GM12872 (cell line): Measurements from ENCODE around the gene SEL1L.

ENCODE experiments used
- TF ChIP-seq, protein P1 (sequence below): IDR thresholded peaks from 3 replicates; pipeline ENCODE4 v1.5.1; 2011; ENCODE audit warnings: low read depth, mild to moderate bottlenecking, low read length, moderate library complexity; ENCODE audit not compliant: insufficient read depth

Gene SEL1L

DNA sequence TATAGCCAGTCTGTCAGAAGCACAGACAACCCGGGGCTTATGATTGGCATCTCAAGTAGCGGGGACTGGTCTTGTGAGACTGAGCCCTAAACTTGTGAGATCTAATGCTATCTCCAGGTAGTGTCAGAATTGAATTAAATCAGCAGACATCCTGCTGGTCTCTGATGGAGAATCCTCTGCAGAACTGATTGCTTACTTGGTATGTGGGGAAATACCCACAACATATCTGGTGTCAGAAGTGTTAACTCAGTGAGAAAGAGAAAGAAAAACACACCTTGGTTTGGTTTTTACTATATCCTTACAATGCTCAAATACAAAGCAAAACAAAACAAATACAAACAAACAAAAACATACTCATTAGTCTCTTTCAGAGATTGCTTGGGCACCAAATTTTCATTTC lies 10.0 kb downstream of the SEL1L start:
- TF ChIP-seq, protein P1, sequence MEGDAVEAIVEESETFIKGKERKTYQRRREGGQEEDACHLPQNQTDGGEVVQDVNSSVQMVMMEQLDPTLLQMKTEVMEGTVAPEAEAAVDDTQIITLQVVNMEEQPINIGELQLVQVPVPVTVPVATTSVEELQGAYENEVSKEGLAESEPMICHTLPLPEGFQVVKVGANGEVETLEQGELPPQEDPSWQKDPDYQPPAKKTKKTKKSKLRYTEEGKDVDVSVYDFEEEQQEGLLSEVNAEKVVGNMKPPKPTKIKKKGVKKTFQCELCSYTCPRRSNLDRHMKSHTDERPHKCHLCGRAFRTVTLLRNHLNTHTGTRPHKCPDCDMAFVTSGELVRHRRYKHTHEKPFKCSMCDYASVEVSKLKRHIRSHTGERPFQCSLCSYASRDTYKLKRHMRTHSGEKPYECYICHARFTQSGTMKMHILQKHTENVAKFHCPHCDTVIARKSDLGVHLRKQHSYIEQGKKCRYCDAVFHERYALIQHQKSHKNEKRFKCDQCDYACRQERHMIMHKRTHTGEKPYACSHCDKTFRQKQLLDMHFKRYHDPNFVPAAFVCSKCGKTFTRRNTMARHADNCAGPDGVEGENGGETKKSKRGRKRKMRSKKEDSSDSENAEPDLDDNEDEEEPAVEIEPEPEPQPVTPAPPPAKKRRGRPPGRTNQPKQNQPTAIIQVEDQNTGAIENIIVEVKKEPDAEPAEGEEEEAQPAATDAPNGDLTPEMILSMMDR, result no peak

DNA sequence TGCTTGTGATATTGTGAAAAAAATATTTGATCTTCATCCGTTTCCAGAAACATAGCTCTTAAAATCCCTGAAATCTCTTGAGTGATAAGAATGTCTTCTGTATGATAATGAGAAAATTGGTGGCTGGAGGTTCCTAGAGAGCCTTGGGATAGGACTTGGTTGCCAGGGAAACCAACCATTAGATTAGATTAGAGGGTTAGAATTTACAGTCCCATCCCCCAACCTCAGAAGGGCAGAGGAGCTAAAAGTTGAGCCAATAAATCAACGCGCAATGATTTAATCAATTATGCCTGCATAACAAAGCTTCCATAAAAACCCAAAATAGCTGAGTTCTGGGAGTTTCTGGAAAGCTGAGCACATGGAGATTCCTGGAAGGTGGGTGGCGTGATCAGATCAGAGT lies 10.6 kb downstream of the SEL1L start:
- TF ChIP-seq, protein P1, result no peak

DNA sequence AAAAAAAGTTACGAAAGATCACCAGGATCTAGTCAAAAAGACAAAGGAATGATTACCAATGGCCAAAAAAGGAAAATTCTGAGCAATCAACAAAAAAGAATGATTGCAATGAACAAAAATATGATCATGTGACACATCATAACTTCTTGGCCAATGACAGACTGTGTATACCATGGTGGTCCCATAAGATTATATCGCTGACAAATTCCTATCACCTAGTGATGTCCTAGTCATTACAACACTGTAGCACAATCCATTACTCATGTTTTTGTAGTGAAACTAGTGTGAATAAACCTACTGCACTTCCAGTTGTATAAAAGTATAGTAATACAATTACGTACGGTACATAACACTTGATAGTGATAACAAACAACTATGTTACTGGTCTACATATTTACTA lies 12.3 kb downstream of the SEL1L start:
- TF ChIP-seq, protein P1, result no peak

DNA sequence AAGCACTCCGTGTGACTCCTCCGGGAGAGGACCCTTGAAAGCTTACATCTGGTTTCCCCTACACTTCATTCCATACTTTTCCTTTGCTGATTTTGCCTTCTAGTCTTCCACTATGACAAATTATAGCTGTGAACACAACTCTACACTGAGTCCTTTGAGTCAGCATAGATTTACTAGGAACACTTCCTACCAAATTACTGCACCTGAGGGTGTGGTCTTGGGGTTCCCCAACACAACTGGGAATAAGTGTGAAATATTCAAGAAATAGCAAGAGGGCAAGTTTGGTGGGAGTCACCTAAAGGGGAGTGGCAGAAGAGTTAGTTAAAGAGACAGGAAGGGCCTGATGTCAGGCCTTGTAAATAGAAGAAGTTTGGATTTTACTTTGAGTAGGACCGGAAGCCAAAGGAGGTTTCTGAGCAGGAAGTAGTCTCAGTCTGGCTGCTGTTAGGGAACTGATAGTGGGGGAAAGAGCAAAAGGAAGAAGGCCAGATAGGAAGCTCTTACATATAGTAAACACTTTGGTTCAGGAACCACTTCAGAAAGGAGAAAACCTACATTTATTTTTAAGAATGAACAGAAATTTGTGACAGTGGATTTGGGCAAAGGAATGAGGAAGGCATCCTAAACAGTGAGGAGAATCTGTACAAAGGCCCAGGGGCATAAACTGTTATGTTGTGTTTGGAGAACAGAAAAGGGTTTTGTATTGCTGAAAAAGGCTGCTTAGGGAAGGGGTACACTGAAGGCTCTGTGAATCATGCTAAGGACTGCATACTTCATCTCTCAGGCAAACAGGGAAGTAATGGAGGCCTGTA lies 14.2 kb downstream of the SEL1L start:
- TF ChIP-seq, protein P1, result no peak

DNA sequence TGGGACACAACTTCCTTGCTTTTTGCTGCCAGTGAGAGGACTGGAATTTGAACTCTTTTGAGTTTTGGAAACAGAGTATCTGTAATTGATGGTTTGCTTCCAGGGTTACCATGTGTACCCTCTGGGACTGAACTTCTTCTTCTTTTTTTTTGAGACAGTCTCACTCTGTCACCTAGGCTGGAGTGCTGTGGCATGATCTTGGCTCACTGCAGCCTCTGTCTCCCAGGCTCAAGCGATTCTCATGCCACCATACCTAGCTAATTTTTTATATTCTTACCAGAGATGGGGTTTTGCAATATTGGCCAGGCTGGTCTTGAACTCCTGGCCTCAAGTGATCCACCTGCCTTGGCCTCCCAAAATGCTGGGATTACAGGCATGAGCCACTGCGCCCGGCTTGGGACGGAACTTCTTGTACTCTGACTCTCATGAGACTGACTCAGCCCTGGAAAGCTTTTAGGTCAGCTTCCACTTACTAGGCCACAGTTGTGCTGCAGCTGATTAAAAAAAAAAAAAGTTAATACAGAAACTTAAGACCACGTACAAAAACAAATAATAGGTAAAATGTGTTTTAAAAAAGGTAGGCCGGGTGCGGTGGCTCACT lies 15.8 kb downstream of the SEL1L start:
- TF ChIP-seq, protein P1, result no peak

DNA sequence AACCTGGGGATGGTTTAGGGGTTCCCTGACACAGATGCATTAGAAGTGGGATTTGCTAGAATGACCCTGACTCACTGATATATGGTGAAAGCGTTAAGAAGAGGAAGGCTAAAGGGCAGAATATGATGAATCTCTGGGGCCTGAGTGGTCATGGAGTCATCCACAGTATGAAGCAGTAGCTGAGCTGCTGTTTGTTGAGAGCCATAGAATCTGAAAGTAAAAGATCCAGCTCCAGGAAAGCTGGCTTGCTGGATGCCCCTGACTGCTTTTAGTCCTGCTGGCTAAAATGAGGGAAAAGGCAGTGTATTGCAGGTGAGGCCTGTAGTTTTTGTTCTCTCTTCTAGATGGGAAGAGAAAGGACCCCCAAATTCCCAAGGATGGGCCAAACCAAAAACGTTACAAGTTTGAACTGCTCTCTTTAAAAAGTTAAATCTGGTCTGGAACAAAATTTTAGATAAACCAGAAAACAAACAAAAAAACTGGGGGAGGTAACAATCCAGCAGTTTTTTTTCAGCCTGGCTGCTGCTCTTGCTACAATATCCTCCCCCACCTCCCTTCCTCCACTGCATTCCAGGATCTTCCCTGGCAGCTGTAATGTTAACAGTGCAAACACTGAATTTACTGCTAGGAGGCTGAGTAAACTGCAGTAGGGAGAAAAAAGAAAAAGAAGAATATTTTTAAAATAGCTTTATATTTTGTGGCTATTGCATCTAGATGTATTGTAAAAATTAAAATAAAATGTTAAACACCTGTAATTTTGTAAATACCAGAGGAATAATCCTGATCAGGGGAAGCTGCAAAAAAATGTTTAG lies 16.5 kb downstream of the SEL1L start:
- TF ChIP-seq, protein P1, result no peak
